ENCODE data around the gene PKMYT1. TPM values are rescaled to one million over a fixed set of nuclear protein-coding genes. Genes with fewer than 3 reads are reported as not detected.

Gene PKMYT1
- total and polyA plus RNA-seq, 11 donors, result 0.72 to 11.9 (median 1.2) TPM

DNA sequence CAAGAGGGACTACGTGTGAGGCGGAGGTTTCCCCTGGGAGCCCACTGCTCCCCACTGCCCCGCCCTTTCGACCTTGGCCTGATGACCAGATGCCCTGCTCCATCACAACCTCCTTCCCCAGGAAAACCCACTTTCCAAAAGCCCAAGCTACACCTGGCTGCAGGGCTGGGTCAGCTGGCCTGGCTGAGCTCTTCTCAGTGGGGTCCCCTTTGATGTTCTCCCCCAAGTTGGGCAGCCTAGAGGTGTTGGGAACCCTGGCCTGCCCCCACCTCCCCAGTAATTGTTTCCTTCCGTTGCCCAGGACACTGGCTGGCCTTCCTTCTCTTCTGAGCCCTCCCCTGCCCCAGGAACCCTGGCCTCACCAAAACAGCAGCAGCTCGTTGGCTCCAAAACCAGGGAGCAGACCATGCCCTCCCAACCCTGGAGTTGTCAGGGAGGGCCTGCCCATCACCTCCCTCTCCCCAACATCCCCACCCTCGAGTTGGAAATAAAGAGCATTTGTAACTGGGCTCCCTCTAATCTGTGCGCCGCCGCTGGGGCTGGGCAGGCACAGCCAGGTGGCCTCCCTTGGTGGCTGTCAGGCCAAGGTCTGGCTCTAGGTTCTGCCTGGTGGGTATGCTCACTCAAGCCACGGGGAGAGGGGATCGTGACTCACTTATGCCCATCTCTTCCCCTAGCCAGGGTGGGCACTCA, 33.9 kb upstream of the PKMYT1 start:
- Histone ChIP-seq H3K9me3 (no peaks in the 10 kb centered on the region), H3K4me1 (peaks cover 0 to 11% (median 4%) of the 10 kb centered on the region in 12 donors), H3K36me3 (no peaks in the 10 kb centered on the region), H3K27me3 (peaks cover 22 to 73% (median 43%) of the 10 kb centered on the region in 9 donors), H3K27ac (no peak overlapping the region), H3K4me3 (no peak overlapping the region)
- TF ChIP-seq, protein P1, sequence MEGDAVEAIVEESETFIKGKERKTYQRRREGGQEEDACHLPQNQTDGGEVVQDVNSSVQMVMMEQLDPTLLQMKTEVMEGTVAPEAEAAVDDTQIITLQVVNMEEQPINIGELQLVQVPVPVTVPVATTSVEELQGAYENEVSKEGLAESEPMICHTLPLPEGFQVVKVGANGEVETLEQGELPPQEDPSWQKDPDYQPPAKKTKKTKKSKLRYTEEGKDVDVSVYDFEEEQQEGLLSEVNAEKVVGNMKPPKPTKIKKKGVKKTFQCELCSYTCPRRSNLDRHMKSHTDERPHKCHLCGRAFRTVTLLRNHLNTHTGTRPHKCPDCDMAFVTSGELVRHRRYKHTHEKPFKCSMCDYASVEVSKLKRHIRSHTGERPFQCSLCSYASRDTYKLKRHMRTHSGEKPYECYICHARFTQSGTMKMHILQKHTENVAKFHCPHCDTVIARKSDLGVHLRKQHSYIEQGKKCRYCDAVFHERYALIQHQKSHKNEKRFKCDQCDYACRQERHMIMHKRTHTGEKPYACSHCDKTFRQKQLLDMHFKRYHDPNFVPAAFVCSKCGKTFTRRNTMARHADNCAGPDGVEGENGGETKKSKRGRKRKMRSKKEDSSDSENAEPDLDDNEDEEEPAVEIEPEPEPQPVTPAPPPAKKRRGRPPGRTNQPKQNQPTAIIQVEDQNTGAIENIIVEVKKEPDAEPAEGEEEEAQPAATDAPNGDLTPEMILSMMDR (IDR thresholded peaks at IDR 0.05), result no peak
- no peak for TF ChIP-seq POLR2A (IDR thresholded peaks at IDR 0.05)
- 48 to 60% (median 58%) methylated on average over 9 to 12 of the region's 12 CpGs for WGBS, 4 donors
- ATAC-seq, result no peak
- DNase-seq, result no peak
- intact Hi-C loops (cut with DNase I), result no loop called here

DNA sequence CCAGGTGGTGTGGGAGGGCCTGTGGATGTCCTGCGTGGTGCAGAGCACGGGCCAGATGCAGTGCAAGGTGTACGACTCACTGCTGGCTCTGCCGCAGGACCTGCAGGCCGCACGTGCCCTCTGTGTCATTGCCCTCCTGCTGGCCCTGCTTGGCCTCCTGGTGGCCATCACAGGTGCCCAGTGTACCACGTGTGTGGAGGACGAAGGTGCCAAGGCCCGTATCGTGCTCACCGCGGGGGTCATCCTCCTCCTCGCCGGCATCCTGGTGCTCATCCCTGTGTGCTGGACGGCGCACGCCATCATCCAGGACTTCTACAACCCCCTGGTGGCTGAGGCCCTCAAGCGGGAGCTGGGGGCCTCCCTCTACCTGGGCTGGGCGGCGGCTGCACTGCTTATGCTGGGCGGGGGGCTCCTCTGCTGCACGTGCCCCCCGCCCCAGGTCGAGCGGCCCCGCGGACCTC, 33.3 kb upstream of the PKMYT1 start:
- ATAC-seq, result no peak
- no peak for TF ChIP-seq POLR2A (IDR thresholded peaks at IDR 0.05)
- TF ChIP-seq, protein P1 (IDR thresholded peaks at IDR 0.05), result no peak
- Histone ChIP-seq H3K36me3 (no peaks in the 10 kb centered on the region), H3K9me3 (no peaks in the 10 kb centered on the region), H3K4me3 (no peak overlapping the region), H3K27ac (no peak overlapping the region), H3K4me1 (peaks cover 0 to 12% (median 4%) of the 10 kb centered on the region in 12 donors), H3K27me3 (peaks cover 24 to 76% (median 41%) of the 10 kb centered on the region in 9 donors)
- intact Hi-C loops (cut with DNase I), result no loop called here
- no peak for DNase-seq
- 43 to 58% (median 53%) methylated on average over 22 to 27 of the region's 27 CpGs; no CpG with 5 or more reads in 1 of the 4 donors for WGBS, 4 donors

DNA sequence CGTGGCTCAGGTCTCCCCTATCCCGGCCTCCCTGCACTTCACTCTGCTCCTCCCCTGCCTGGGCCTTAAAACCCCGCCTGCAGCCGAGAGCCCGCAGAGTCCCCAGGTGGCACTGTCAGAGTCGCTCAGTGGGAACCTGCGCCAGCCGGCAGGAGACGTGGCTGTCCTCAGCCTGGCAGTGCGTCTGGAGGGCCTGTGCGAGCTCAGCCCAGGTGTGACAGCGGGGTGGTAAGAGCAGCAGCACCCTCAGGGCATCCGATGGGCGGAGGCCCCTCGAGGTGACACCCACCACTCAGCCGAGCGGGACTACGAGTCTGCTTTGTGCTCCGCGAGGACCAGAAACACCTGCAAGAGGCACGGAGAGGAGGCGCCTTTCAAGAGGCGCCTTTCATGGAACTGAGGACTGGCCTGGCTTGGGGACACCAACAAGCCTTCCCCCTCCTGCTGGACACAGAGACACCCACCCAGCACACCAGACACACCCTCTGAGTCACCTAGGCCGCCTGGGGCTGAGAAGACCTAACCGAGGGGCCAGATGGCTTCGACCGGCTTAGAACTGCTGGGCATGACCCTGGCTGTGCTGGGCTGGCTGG, 32.7 kb upstream of the PKMYT1 start, which contains the start of gene CLDN9:
TSS of gene CLDN9 (plus strand) at position 96 of the 593 bp plus-strand sequence. CDS start at position 536, 440 bp downstream.
- TF ChIP-seq POLR2A (IDR thresholded peaks at IDR 0.05), result no peak
- TF ChIP-seq, protein P1 (IDR thresholded peaks at IDR 0.05), result no peak
- intact Hi-C loops (cut with DNase I), result no loop called here
- H3K4me3 ChIP-seq, result no peak within 1 kb of the TSS
- DNase-seq (no peak), ATAC-seq (peak in 1 of 4 donors; percentile 19)
- peaks cover 0 to 12% (median 2%) of the 10 kb centered on the region in 12 donors for H3K4me1 ChIP-seq
- H3K27me3 ChIP-seq, result peaks cover 23 to 75% (median 43%) of the 10 kb centered on the region in 9 donors
- WGBS, 4 donors, result 36 to 46% (median 42%) methylated on average over 22 to 27 of the region's 27 CpGs
- no peak within 1 kb of the TSS for H3K27ac ChIP-seq
- H3K9me3 ChIP-seq, result no peaks in the 10 kb centered on the region
- H3K36me3 ChIP-seq, result no peaks in the 10 kb centered on the region

DNA sequence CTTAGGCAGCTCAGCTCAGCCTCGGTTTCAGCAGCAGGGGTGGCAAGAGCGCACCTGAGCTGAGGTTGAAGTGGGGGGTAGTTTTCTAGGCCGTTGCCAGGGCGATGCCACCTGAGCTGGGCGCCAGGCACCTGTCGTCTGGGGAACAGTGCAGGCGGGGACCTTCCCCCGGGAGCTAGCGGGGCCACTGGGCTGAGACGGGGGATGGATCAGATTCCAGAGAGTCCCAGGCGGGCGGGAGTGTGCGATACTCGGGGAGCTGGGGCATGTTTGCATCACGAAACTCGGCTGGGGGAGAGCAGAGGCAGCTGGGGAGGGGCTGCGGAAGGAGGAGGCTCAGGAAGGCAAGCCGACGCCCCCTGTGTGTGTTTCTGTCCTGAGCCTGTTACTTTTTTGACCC, 32.0 kb upstream of the PKMYT1 start:
- intact Hi-C loops (cut with DNase I), result no loop called here

More for the DNA sequence above, 32.0 kb upstream of the PKMYT1 start:
- TF ChIP-seq, protein P1 (IDR thresholded peaks at IDR 0.05), result no peak
- no peak for TF ChIP-seq POLR2A (IDR thresholded peaks at IDR 0.05)
- Histone ChIP-seq H3K9me3 (no peaks in the 10 kb centered on the region), H3K27ac (no peak overlapping the region), H3K4me1 (peaks cover 0 to 16% (median 0%) of the 10 kb centered on the region in 12 donors), H3K4me3 (no peak overlapping the region), H3K36me3 (no peaks in the 10 kb centered on the region), H3K27me3 (peaks cover 20 to 74% (median 45%) of the 10 kb centered on the region in 9 donors)
- DNase-seq (no peak), ATAC-seq (no peak)
- 13 to 20% (median 15%) methylated on average over 18 to 19 of the region's 19 CpGs for WGBS, 4 donors
